Stomach (tissue), 4 donors: Measurements from ENCODE around the gene KCNMB4.

Experiments
- CTCF ChIP-seq, 7 experiments: fragments of 450-650 bp in 4 of 7; fragments of 200-600 bp in 3 of 7; sonication (generic) in 3 of 7; IDR thresholded peaks; one replicate each; pipeline ENCODE4 v1.5.1; 2016 to 2019; ENCODE audit warnings: antibody characterized with exemption in 7 of 7, control low read depth in 2 of 7, mild to moderate bottlenecking in 1 of 7
- POLR2A ChIP-seq, 4 donors: fragments of 450-650 bp; IDR thresholded peaks; one replicate each; pipeline ENCODE4 v1.6.1; 2016; ENCODE audit warnings: antibody characterized with exemption in 4 of 4, control low read depth in 2 of 4, mild to moderate bottlenecking in 1 of 4, moderate library complexity in 1 of 4

GRCh38 chr12:70332236-70332635 is 33.9 kb upstream of the KCNMB4 start:
- TF ChIP-seq CTCF (IDR thresholded peaks at IDR 0.05) (no peak), POLR2A (IDR thresholded peaks at IDR 0.05) (no peak)
